Thyroid gland (tissue), 4 donors: ENCODE results near the gene PKNOX1.

Experiments
- POLR2A ChIP-seq, 2 donors: fragments of 450-650 bp; IDR thresholded peaks; one replicate each; pipeline ENCODE4 v1.6.1; 2017; ENCODE audit warnings: antibody characterized with exemption in 2 of 2, mild to moderate bottlenecking in 2 of 2, moderate library complexity in 1 of 2
- TF ChIP-seq, protein P1 (sequence below), 6 experiments: fragments of 200-600 bp in 3 of 6; fragments of 450-650 bp in 3 of 6; sonication (generic) in 3 of 6; IDR thresholded peaks; one replicate each; pipeline ENCODE4 v1.5.1; 2016 to 2019; ENCODE audit warnings: antibody characterized with exemption in 6 of 6, mild to moderate bottlenecking in 2 of 6, inconsistent platforms in 1 of 6, moderate library complexity in 1 of 6

DNA sequence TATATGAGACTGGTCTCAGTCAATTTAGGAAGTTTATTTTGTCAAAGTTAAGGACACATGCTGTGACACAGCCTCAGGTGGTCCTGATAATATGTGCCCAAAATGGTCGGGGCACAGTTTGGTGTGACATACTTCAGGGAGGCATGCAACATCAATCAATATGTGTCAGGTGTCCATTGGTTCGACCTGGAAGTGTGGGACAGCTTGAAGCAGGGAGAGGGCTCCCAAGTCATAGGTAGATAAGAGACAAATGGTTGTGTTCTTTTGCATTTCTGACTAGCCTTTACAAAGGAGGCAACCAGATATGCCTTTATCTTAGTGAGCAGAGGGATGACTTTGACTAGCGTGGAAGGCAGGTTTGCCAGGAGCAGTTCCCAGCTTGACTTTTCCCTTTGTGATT is 44.4 kb upstream of the PKNOX1 start:
- TF ChIP-seq, protein P1, sequence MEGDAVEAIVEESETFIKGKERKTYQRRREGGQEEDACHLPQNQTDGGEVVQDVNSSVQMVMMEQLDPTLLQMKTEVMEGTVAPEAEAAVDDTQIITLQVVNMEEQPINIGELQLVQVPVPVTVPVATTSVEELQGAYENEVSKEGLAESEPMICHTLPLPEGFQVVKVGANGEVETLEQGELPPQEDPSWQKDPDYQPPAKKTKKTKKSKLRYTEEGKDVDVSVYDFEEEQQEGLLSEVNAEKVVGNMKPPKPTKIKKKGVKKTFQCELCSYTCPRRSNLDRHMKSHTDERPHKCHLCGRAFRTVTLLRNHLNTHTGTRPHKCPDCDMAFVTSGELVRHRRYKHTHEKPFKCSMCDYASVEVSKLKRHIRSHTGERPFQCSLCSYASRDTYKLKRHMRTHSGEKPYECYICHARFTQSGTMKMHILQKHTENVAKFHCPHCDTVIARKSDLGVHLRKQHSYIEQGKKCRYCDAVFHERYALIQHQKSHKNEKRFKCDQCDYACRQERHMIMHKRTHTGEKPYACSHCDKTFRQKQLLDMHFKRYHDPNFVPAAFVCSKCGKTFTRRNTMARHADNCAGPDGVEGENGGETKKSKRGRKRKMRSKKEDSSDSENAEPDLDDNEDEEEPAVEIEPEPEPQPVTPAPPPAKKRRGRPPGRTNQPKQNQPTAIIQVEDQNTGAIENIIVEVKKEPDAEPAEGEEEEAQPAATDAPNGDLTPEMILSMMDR (IDR thresholded peaks at IDR 0.05): no peak
- TF ChIP-seq POLR2A (IDR thresholded peaks at IDR 0.05): no peak
